ENCODE results near the gene CEP72. TPM values are rescaled to one million over a fixed set of nuclear protein-coding genes. Genes with fewer than 3 reads are reported as not detected.
"Not testable (repeated sequence)": the region's sequence is repeated elsewhere in the genome, so short reads cannot be mapped to it uniquely, and the experiment has no call there.

CEP72 gene
- polyA plus RNA-seq, 1 experiment: 1.7 TPM

GRCh38 chr5:624118-624950, 12.2 kb downstream of the CEP72 start:
- TF ChIP-seq, protein P1, sequence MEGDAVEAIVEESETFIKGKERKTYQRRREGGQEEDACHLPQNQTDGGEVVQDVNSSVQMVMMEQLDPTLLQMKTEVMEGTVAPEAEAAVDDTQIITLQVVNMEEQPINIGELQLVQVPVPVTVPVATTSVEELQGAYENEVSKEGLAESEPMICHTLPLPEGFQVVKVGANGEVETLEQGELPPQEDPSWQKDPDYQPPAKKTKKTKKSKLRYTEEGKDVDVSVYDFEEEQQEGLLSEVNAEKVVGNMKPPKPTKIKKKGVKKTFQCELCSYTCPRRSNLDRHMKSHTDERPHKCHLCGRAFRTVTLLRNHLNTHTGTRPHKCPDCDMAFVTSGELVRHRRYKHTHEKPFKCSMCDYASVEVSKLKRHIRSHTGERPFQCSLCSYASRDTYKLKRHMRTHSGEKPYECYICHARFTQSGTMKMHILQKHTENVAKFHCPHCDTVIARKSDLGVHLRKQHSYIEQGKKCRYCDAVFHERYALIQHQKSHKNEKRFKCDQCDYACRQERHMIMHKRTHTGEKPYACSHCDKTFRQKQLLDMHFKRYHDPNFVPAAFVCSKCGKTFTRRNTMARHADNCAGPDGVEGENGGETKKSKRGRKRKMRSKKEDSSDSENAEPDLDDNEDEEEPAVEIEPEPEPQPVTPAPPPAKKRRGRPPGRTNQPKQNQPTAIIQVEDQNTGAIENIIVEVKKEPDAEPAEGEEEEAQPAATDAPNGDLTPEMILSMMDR (IDR thresholded peaks at IDR 0.05; ENCODE audit: insufficient read depth, low read depth, low read length): no peak
- no peaks in the 10 kb centered on the region for H3K27me3 ChIP-seq (ENCODE audit: control insufficient read depth, insufficient read depth, low read length)
- H3K36me3 ChIP-seq (ENCODE audit: control insufficient read depth, insufficient read depth, low read length): peaks cover 7% of the 10 kb centered on the region
- CTCF ChIA-PET: interaction anchor here (1.3 kb wide), 1 partner anchor 307 kb away, joined by 3 read pairs; no protein-coding TSS in a partner anchor
- POLR2A ChIA-PET: no interaction called here
- H3K4me3 ChIP-seq (ENCODE audit: low read depth, low read length): no peak overlapping the region
- DNase-seq (ENCODE audit: low read depth): no peak

- DNase-seq (ENCODE audit: low read depth): no peak
- peaks cover 6% of the 10 kb centered on the region for H3K36me3 ChIP-seq (ENCODE audit: control insufficient read depth, insufficient read depth, low read length)
- POLR2A ChIA-PET: no interaction called here
- TF ChIP-seq, protein P1 (IDR thresholded peaks at IDR 0.05; ENCODE audit: insufficient read depth, low read depth, low read length): no peak
- H3K4me3 ChIP-seq (ENCODE audit: low read depth, low read length): no peak overlapping the region
- H3K27me3 ChIP-seq (ENCODE audit: control insufficient read depth, insufficient read depth, low read length): no peaks in the 10 kb centered on the region
- CTCF ChIA-PET: interaction anchor here (1.0 to 1.3 kb wide), 2 partner anchors 10 to 308 kb away, joined by 3 read pairs; no protein-coding TSS in a partner anchor
Measured at GRCh38 chr5:624951-625230, 12.8 kb downstream of the CEP72 start.

DNA sequence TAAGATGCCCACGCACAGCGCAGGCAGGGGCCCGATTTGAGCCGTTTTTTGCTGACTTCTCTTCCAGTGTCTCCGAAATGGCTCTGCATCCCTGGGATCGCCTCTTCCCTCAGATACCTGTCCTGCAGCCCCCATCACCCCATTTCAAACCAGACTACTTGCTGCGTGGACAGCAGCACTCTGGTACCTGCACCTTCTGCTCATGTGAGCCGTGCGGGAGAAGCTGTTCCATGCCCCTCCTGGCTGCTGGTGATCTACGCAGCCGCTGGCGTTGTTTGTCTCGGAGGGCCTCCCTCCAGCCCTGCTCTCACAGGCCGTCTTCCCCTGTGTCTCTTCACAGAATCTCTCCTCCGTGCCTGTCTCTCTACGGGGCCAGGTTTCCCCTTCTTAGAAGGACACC, 13.4 kb downstream of the CEP72 start:
- peaks cover 3% of the 10 kb centered on the region for H3K36me3 ChIP-seq (ENCODE audit: control insufficient read depth, insufficient read depth, low read length)
- H3K4me3 ChIP-seq (ENCODE audit: low read depth, low read length): no peak overlapping the region
- no peaks in the 10 kb centered on the region for H3K27me3 ChIP-seq (ENCODE audit: control insufficient read depth, insufficient read depth, low read length)
- no peak for DNase-seq (ENCODE audit: low read depth)
- CTCF ChIA-PET: interaction anchor here (1.0 kb wide), 1 partner anchor 9 kb away, joined by 3 read pairs; no protein-coding TSS in a partner anchor
- POLR2A ChIA-PET: no interaction called here
- TF ChIP-seq, protein P1 (IDR thresholded peaks at IDR 0.05; ENCODE audit: insufficient read depth, low read depth, low read length): no peak

GRCh38 chr5:626850-627249, 14.7 kb downstream of the CEP72 start:
- no peaks in the 10 kb centered on the region for H3K27me3 ChIP-seq (ENCODE audit: control insufficient read depth, insufficient read depth, low read length)
- CTCF ChIA-PET: no interaction called here
- H3K36me3 ChIP-seq (ENCODE audit: control insufficient read depth, insufficient read depth, low read length): 0 out of 2 replicates have a peak, but pooled peaks cover 1% of the 10 kb centered on the region
- TF ChIP-seq, protein P1 (IDR thresholded peaks at IDR 0.05; ENCODE audit: insufficient read depth, low read depth, low read length): peak; percentile 13; the same call in 1 of the 2 replicates
- POLR2A ChIA-PET: no interaction called here
- no peak overlapping the region for H3K4me3 ChIP-seq (ENCODE audit: low read depth, low read length)
- peak; percentile 3 for DNase-seq (ENCODE audit: low read depth)

DNA sequence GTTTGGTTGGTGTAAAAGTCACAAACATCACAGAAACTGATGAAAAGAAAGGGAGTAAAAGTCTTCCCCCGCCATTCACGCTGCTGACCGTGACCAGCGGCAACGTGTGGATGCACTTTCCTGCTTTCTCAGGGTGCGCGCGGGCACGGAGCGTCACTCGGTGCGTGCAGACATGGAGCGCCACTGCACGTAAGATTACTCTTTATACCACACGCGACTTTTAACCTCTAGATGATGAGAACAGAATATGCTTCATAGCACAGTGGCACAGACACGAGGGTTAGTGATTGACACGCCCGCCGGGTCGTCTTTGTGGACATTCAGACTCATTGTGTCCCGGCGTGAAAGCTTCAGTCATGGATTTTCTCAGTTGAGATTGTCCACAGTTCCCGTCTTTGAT, 15.7 kb downstream of the CEP72 start:
- no peak for DNase-seq (ENCODE audit: low read depth)
- Histone ChIP-seq H3K4me3 (ENCODE audit: low read depth, low read length) (no peak overlapping the region), H3K27me3 (ENCODE audit: control insufficient read depth, insufficient read depth, low read length) (no peaks in the 10 kb centered on the region), H3K36me3 (ENCODE audit: control insufficient read depth, insufficient read depth, low read length) (0 out of 2 replicates have a peak, but pooled peaks cover 1% of the 10 kb centered on the region)
- TF ChIP-seq, protein P1 (IDR thresholded peaks at IDR 0.05; ENCODE audit: insufficient read depth, low read depth, low read length): no peak
- ChIA-PET CTCF (no interaction called here), POLR2A (no interaction called here)

- H3K4me3 ChIP-seq (ENCODE audit: low read depth, low read length); H3K27me3 ChIP-seq (ENCODE audit: control insufficient read depth, insufficient read depth, low read length); DNase-seq (ENCODE audit: low read depth); CTCF ChIA-PET; POLR2A ChIA-PET; H3K36me3 ChIP-seq (ENCODE audit: control insufficient read depth, insufficient read depth, low read length): not testable (repeated sequence)
Measured at GRCh38 chr5:628351-629205, 16.4 kb downstream of the CEP72 start.
